Astrocyte (in vitro differentiated cells and primary cell): ENCODE measurements around the gene FAU. TPM values are rescaled to one million over a fixed set of nuclear protein-coding genes. Genes with fewer than 3 reads are reported as not detected.

Experiments used
- DNase-seq: peaks from one replicate; pipeline ENCODE4 v3.0.0-alpha.2; 2010; ENCODE audit warnings: low read depth
- FAIRE-seq: peaks from 2 replicates; lab custom pipeline; 2011; peaks lifted over from hg19 to GRCh38; lab: Jason Lieb, UNC
- H2AFZ ChIP-seq: 2 replicates; pipeline ENCODE4 v1.6.0; 2012; ENCODE audit warnings: low read depth, low read length, inconsistent platforms
- H3K27ac ChIP-seq: 2 replicates; pipeline ENCODE4 v1.5.1; 2011; ENCODE audit warnings: low read depth, low read length, inconsistent platforms
- H3K27me3 ChIP-seq: 2 replicates; pipeline ENCODE4 v1.6.0; 2011; ENCODE audit warnings: low read length, inconsistent platforms; ENCODE audit not compliant: insufficient read depth
- H3K36me3 ChIP-seq: 2 replicates; pipeline ENCODE4 v1.5.1; 2011; ENCODE audit warnings: low read length, inconsistent platforms; ENCODE audit not compliant: insufficient read depth
- H3K4me1 ChIP-seq: 2 replicates; pipeline ENCODE4 v1.5.1; 2011; ENCODE audit warnings: low read length, inconsistent platforms; ENCODE audit not compliant: insufficient read depth
- H3K4me2 ChIP-seq: 2 replicates; pipeline ENCODE4 v1.6.0; 2012; ENCODE audit warnings: low read length, inconsistent platforms
- H3K4me3 ChIP-seq: 2 replicates; pipeline ENCODE4 v1.5.1; 2011; ENCODE audit warnings: low read depth, mild to moderate bottlenecking, low read length, inconsistent platforms; ENCODE audit not compliant: insufficient read depth
- H3K79me2 ChIP-seq: 2 replicates; pipeline ENCODE4 v1.6.0; 2012; ENCODE audit warnings: mild to moderate bottlenecking, low read length, inconsistent platforms; ENCODE audit not compliant: insufficient read depth
- H3K9ac ChIP-seq: 2 replicates; pipeline ENCODE4 v1.6.0; 2012; ENCODE audit warnings: mild to moderate bottlenecking, low read length, inconsistent platforms
- H3K9me3 ChIP-seq: 2 replicates; pipeline ENCODE4 v1.5.1; 2012; ENCODE audit warnings: low read depth, mild to moderate bottlenecking, low read length, inconsistent platforms; ENCODE audit not compliant: insufficient read depth
- H4K20me1 ChIP-seq: 2 replicates; pipeline ENCODE4 v1.6.0; 2012; ENCODE audit warnings: low read length, inconsistent platforms; ENCODE audit not compliant: insufficient read depth
- H3K27ac Mint-ChIP-seq: one replicate; pipeline ENCODE4 v1.8.0; 2021; ENCODE audit warnings: mild to moderate bottlenecking, mixed read lengths; ENCODE audit not compliant: unreplicated experiment
- H3K27me3 Mint-ChIP-seq: one replicate; pipeline ENCODE4 v1.8.0; 2021; ENCODE audit warnings: low read depth, mixed read lengths; ENCODE audit not compliant: unreplicated experiment
- H3K36me3 Mint-ChIP-seq: one replicate; pipeline ENCODE4 v1.8.0; 2021; ENCODE audit warnings: low read depth, mixed read lengths; ENCODE audit not compliant: unreplicated experiment
- H3K4me1 Mint-ChIP-seq: one replicate; pipeline ENCODE4 v1.8.0; 2021; ENCODE audit warnings: low read depth, mixed read lengths; ENCODE audit not compliant: unreplicated experiment
- H3K4me3 Mint-ChIP-seq: one replicate; pipeline ENCODE4 v1.8.0; 2021; ENCODE audit warnings: mild to moderate bottlenecking, moderate library complexity, mixed read lengths; ENCODE audit not compliant: unreplicated experiment
- H3K9me3 Mint-ChIP-seq: one replicate; pipeline ENCODE4 v1.8.0; 2021; ENCODE audit warnings: mild to moderate bottlenecking, mixed read lengths; ENCODE audit not compliant: unreplicated experiment
- CTCF ChIP-seq: IDR thresholded peaks from 2 replicates; pipeline ENCODE4 v1.5.1; 2011; ENCODE audit warnings: low read depth, mild to moderate bottlenecking, inconsistent platforms, low read length, moderate library complexity; ENCODE audit not compliant: insufficient read depth
- EZH2 ChIP-seq: IDR thresholded peaks from 2 replicates; pipeline ENCODE4 v1.6.1; 2012; ENCODE audit warnings: mild to moderate bottlenecking, low read length, inconsistent platforms; ENCODE audit not compliant: insufficient read depth
- total RNA-seq: library from RNA; stranded (reverse); gene quantifications from 2 replicates; pipeline ENCODE4 v1.2.1, GENCODE V29; 2021

The FAU gene
- total RNA-seq, 1 donor from 2014 or later: 694 TPM

GRCh38 chr11:65109231-65110198 lies 12.4 kb downstream of the FAU start:
- no peak overlapping the region for H3K9ac ChIP-seq
- H3K36me3 Mint-ChIP-seq: peaks cover 8% of the 10 kb centered on the region
- no peak overlapping the region for H3K4me2 ChIP-seq
- TF ChIP-seq CTCF (no peak), EZH2 (no peak)
- no peak overlapping the region for H3K4me3 ChIP-seq
- peaks cover 15% of the 10 kb centered on the region for H3K79me2 ChIP-seq
- H3K9me3 Mint-ChIP-seq: no peaks in the 10 kb centered on the region
- peaks cover 4% of the 10 kb centered on the region for H3K4me1 Mint-ChIP-seq
- H3K4me1 ChIP-seq: peaks cover 21% of the 10 kb centered on the region
- H3K27me3 Mint-ChIP-seq: no peaks in the 10 kb centered on the region
- no peak overlapping the region for H3K27ac ChIP-seq
- no peaks in the 10 kb centered on the region for H3K36me3 ChIP-seq
- H3K27me3 ChIP-seq: no peaks in the 10 kb centered on the region
- DNase-seq (no peak), FAIRE-seq (no peak)
- peaks cover 38% of the 10 kb centered on the region for H4K20me1 ChIP-seq
- no peak overlapping the region for H2AFZ ChIP-seq
- no peaks in the 10 kb centered on the region for H3K9me3 ChIP-seq
- no peak overlapping the region for H3K4me3 Mint-ChIP-seq
- no peak overlapping the region for H3K27ac Mint-ChIP-seq

- no peak for FAIRE-seq
Measured at GRCh38 chr11:65108469-65109123, 13.3 kb downstream of the FAU start.

More at GRCh38 chr11:65108469-65109123, 13.3 kb downstream of the FAU start:
- DNase-seq: no peak
- no peak overlapping the region for H3K27ac ChIP-seq
- no peak for TF ChIP-seq CTCF
- TF ChIP-seq EZH2: no peak
- peaks cover 5% of the 10 kb centered on the region for H3K36me3 Mint-ChIP-seq
- no peak overlapping the region for H3K9ac ChIP-seq
- H3K27me3 Mint-ChIP-seq: no peaks in the 10 kb centered on the region
- H3K36me3 ChIP-seq: no peaks in the 10 kb centered on the region
- no peak overlapping the region for H3K4me3 ChIP-seq
- peaks cover 3% of the 10 kb centered on the region for H3K4me1 Mint-ChIP-seq
- peaks cover 23% of the 10 kb centered on the region for H3K79me2 ChIP-seq
- H3K4me2 ChIP-seq: no peak overlapping the region
- peaks cover 44% of the 10 kb centered on the region for H4K20me1 ChIP-seq
- peaks cover 21% of the 10 kb centered on the region for H3K4me1 ChIP-seq
- no peak overlapping the region for H3K4me3 Mint-ChIP-seq
- H2AFZ ChIP-seq: no peak overlapping the region
- H3K27me3 ChIP-seq: no peaks in the 10 kb centered on the region
- no peak overlapping the region for H3K27ac Mint-ChIP-seq
- H3K9me3 ChIP-seq: no peaks in the 10 kb centered on the region
- H3K9me3 Mint-ChIP-seq: no peaks in the 10 kb centered on the region
